DND-41 (cell line): ENCODE measurements around the gene RHD.

Experiments
- EZH2 ChIP-seq: IDR thresholded peaks from 3 replicates; pipeline ENCODE4 v1.6.1; 2012; ENCODE audit warnings: borderline replicate concordance, low read depth, mild to moderate bottlenecking, moderate library complexity, low read length, inconsistent platforms; ENCODE audit not compliant: severe bottlenecking
- TF ChIP-seq, protein P1 (sequence below): IDR thresholded peaks from 2 replicates; pipeline ENCODE4 v1.5.1; 2012; ENCODE audit warnings: borderline replicate concordance, low read length, moderate library complexity, mild to moderate bottlenecking; ENCODE audit not compliant: poor library complexity, severe bottlenecking; ENCODE audit errors: extremely low read depth

DNA sequence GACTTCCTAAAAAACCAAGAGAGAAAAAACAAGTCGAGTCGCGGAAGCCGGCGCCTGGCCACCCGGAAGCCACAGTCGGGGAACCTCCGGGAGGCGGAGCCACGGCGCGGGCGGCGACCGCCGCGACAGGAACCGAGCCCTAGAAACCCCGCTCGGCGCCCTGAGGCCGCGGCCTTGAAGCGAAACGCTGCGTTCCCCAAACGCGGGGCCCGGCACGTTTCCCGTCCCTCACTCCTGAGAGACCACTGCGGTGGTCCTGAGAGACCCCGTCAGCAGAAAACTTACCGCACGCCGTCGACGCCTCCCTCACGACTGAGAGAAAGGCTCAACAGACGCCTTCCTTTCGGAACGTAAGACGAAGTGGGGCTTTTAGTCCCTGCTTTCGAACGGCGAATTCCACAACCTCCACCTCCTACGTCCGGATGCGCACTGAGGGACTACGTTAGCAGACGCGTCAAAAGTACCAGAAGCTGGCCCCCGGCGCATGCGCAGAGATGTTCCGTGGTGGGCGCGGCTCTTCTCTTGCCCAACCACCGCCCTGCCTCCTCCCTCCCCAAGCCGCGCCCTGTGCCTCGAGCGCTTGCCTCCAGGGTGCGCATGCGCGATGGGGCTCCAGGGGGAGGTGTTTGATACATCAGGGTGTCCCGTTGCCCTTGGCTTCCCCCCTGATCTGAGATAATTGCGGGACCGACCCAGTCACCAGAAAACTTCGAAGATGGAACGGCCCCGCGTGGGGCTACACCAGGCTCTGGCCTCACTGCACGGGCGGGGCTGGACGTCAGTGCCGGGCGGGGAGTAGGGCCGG is 25.1 kb upstream of the RHD start, which contains the start of gene RSRP1:
- TF ChIP-seq, protein P1, sequence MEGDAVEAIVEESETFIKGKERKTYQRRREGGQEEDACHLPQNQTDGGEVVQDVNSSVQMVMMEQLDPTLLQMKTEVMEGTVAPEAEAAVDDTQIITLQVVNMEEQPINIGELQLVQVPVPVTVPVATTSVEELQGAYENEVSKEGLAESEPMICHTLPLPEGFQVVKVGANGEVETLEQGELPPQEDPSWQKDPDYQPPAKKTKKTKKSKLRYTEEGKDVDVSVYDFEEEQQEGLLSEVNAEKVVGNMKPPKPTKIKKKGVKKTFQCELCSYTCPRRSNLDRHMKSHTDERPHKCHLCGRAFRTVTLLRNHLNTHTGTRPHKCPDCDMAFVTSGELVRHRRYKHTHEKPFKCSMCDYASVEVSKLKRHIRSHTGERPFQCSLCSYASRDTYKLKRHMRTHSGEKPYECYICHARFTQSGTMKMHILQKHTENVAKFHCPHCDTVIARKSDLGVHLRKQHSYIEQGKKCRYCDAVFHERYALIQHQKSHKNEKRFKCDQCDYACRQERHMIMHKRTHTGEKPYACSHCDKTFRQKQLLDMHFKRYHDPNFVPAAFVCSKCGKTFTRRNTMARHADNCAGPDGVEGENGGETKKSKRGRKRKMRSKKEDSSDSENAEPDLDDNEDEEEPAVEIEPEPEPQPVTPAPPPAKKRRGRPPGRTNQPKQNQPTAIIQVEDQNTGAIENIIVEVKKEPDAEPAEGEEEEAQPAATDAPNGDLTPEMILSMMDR, result no peak
- TF ChIP-seq EZH2, result no peak
